ENCODE measurements around the gene BRD9. TPM values are rescaled to one million over a fixed set of nuclear protein-coding genes. Genes with fewer than 3 reads are reported as not detected.

BRD9 gene
- total RNA-seq, 1 experiment from 2014 or later = 55.6 TPM

- H3K27me3 Mint-ChIP-seq (ENCODE audit: low read depth) = peaks cover 4% of the 10 kb centered on the region
- ChIA-PET CTCF (interaction anchor here (1.7 kb wide), 1 partner anchor 78 kb away, joined by 5 read pairs; no protein-coding TSS in a partner anchor), POLR2A (no interaction called here)
- ATAC-seq (no peak), DNase-seq (ENCODE audit: low spot score) (no peak)
- TF ChIP-seq ZNF263 (CRISPR knock-in tag; IDR thresholded peaks at IDR 0.05; ENCODE audit: low read depth) (no peak), ZNF416 (CRISPR knock-in tag; IDR thresholded peaks at IDR 0.05) (no peak), MLX (CRISPR knock-in tag; IDR thresholded peaks at IDR 0.05) (no peak), SMAD3 (CRISPR knock-in tag; IDR thresholded peaks at IDR 0.05; ENCODE audit: borderline replicate concordance) (no peak), TEAD4 (CRISPR knock-in tag; IDR thresholded peaks at IDR 0.05) (no peak), ATF6 (CRISPR knock-in tag; IDR thresholded peaks at IDR 0.05) (no peak), ZNF138 (CRISPR knock-in tag; conservative IDR thresholded peaks at IDR 0.05) (no peak), SMAD4 (CRISPR knock-in tag; IDR thresholded peaks at IDR 0.05) (no peak), NR1H2 (CRISPR knock-in tag; IDR thresholded peaks at IDR 0.05) (no peak), RORB (CRISPR knock-in tag; IDR thresholded peaks at IDR 0.05) (no peak), ZNF232 (CRISPR knock-in tag; IDR thresholded peaks at IDR 0.05) (no peak), PRDM15 (CRISPR knock-in tag; IDR thresholded peaks at IDR 0.05) (no peak), ZNF396 (CRISPR knock-in tag; IDR thresholded peaks at IDR 0.05; ENCODE audit: borderline replicate concordance) (no peak), ERG (CRISPR knock-in tag; IDR thresholded peaks at IDR 0.05) (no peak), PRRX2 (CRISPR knock-in tag; IDR thresholded peaks at IDR 0.05) (no peak)
- TF ChIP-seq, protein P1, sequence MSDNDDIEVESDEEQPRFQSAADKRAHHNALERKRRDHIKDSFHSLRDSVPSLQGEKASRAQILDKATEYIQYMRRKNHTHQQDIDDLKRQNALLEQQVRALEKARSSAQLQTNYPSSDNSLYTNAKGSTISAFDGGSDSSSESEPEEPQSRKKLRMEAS (CRISPR knock-in tag; IDR thresholded peaks at IDR 0.05) = no peak
- TF ChIP-seq, protein P2, sequence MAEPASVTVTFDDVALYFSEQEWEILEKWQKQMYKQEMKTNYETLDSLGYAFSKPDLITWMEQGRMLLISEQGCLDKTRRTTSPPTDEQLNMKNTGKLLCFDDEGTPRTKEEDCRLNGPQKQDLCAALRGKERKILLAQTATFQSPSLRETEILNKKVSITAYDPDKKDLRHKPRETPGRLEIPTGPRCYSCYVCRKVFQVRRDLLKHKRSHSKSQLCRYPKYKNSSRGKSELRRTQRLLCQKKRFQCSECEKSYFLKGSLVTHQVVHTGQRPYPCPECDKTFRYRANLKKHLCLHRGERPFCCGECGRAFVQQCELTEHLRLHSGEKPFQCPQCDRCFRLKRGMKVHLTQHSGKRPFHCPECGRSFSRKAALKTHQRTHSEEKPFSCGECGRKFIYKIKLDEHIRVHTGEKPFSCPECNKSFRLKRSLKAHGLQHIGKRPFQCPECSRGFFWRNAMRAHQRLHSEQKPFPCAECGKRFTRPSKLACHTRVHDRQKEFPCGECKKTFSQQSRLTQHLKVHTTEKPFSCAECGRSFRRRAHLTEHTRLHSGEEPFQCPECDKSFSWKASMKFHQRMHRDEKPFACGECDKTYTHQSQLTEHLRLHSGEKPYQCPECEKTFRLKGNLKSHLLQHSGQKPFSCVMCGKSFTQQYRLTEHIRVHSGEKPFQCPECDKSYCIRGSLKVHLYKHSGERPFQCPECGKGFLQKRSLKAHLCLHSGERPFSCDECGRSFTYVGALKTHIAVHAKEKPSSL (CRISPR knock-in tag; conservative IDR thresholded peaks at IDR 0.05) = no peak
- TF ChIP-seq, protein P3, sequence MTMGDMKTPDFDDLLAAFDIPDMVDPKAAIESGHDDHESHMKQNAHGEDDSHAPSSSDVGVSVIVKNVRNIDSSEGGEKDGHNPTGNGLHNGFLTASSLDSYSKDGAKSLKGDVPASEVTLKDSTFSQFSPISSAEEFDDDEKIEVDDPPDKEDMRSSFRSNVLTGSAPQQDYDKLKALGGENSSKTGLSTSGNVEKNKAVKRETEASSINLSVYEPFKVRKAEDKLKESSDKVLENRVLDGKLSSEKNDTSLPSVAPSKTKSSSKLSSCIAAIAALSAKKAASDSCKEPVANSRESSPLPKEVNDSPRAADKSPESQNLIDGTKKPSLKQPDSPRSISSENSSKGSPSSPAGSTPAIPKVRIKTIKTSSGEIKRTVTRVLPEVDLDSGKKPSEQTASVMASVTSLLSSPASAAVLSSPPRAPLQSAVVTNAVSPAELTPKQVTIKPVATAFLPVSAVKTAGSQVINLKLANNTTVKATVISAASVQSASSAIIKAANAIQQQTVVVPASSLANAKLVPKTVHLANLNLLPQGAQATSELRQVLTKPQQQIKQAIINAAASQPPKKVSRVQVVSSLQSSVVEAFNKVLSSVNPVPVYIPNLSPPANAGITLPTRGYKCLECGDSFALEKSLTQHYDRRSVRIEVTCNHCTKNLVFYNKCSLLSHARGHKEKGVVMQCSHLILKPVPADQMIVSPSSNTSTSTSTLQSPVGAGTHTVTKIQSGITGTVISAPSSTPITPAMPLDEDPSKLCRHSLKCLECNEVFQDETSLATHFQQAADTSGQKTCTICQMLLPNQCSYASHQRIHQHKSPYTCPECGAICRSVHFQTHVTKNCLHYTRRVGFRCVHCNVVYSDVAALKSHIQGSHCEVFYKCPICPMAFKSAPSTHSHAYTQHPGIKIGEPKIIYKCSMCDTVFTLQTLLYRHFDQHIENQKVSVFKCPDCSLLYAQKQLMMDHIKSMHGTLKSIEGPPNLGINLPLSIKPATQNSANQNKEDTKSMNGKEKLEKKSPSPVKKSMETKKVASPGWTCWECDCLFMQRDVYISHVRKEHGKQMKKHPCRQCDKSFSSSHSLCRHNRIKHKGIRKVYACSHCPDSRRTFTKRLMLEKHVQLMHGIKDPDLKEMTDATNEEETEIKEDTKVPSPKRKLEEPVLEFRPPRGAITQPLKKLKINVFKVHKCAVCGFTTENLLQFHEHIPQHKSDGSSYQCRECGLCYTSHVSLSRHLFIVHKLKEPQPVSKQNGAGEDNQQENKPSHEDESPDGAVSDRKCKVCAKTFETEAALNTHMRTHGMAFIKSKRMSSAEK (CRISPR knock-in tag; IDR thresholded peaks at IDR 0.05; ENCODE audit: borderline replicate concordance) = no peak
- peaks cover 7% of the 10 kb centered on the region for H3K9me3 Mint-ChIP-seq
- no peaks in the 10 kb centered on the region for H3K4me1 Mint-ChIP-seq
- H3K4me3 Mint-ChIP-seq = no peak overlapping the region
- H3K36me3 Mint-ChIP-seq = no peaks in the 10 kb centered on the region
- no peak overlapping the region for H3K27ac Mint-ChIP-seq
Observed at GRCh38 chr5:932628-933250, 40.1 kb upstream of the BRD9 start.

Data from WTC11 (cell line).